ENCODE data around the gene ATP12A. TPM values are rescaled to one million over a fixed set of nuclear protein-coding genes. Genes with fewer than 3 reads are reported as not detected.

The ATP12A gene
- total RNA-seq, 1 experiment from 2014 or later = 0.40 TPM

- Mint-ChIP-seq H3K36me3 (ENCODE audit: insufficient read depth, unreplicated experiment) (no peaks in the 10 kb centered on the region), H3K27me3 (ENCODE audit: unreplicated experiment) (no peaks in the 10 kb centered on the region), H3K4me3 (ENCODE audit: low read depth, unreplicated experiment) (no peak overlapping the region), H3K9me3 (ENCODE audit: low read depth, unreplicated experiment) (no peaks in the 10 kb centered on the region), H3K27ac (ENCODE audit: unreplicated experiment) (no peak overlapping the region), H3K4me1 (ENCODE audit: low read depth, unreplicated experiment) (peaks cover 15% of the 10 kb centered on the region)
- CTCF ChIA-PET = no interaction called here
- DNase-seq = no peak
- intact Hi-C loops (cut with micrococcal nuclease; ENCODE audit: unreplicated experiment) = no loop called here
- BruUV-seq (replicated peaks) = no TSS peak
- TF ChIP-seq, protein P1, sequence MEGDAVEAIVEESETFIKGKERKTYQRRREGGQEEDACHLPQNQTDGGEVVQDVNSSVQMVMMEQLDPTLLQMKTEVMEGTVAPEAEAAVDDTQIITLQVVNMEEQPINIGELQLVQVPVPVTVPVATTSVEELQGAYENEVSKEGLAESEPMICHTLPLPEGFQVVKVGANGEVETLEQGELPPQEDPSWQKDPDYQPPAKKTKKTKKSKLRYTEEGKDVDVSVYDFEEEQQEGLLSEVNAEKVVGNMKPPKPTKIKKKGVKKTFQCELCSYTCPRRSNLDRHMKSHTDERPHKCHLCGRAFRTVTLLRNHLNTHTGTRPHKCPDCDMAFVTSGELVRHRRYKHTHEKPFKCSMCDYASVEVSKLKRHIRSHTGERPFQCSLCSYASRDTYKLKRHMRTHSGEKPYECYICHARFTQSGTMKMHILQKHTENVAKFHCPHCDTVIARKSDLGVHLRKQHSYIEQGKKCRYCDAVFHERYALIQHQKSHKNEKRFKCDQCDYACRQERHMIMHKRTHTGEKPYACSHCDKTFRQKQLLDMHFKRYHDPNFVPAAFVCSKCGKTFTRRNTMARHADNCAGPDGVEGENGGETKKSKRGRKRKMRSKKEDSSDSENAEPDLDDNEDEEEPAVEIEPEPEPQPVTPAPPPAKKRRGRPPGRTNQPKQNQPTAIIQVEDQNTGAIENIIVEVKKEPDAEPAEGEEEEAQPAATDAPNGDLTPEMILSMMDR (IDR thresholded peaks at IDR 0.05; ENCODE audit: unreplicated experiment) = no peak
Observed at GRCh38 chr13:24632382-24633121, 47.7 kb upstream of the ATP12A start.

DNA sequence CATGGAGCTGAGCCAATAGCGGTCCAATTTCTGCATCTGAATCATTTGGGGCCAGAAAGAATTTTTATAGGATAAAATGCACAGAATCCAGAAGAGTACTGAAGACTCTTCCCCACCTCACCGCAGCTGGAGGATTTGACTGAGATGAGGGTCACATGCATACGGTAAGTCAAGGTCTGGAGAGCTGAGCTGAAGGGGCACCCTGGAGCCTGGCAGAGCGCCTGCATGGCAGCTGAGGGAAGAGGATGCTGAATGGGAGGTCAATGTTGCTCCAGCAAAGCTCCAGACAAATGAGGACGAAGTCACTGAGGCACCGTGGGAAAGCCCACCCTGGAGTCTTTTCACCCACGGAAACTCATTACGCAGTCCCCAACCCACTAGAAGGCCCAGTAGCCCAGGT lies 43.4 kb upstream of the ATP12A start:
- no TSS peak for BruUV-seq (replicated peaks)
- no peaks in the 10 kb centered on the region for H3K27me3 Mint-ChIP-seq (ENCODE audit: unreplicated experiment)

GRCh38 chr13:24638096-24638495 lies 42.1 kb upstream of the ATP12A start:
- Mint-ChIP-seq H3K36me3 (ENCODE audit: insufficient read depth, unreplicated experiment) (no peaks in the 10 kb centered on the region), H3K27ac (ENCODE audit: unreplicated experiment) (no peak overlapping the region), H3K4me1 (ENCODE audit: low read depth, unreplicated experiment) (no peaks in the 10 kb centered on the region), H3K27me3 (ENCODE audit: unreplicated experiment) (no peaks in the 10 kb centered on the region), H3K9me3 (ENCODE audit: low read depth, unreplicated experiment) (no peaks in the 10 kb centered on the region), H3K4me3 (ENCODE audit: low read depth, unreplicated experiment) (no peak overlapping the region)
- no peak for DNase-seq
- CTCF ChIA-PET = no interaction called here
- no TSS peak for BruUV-seq (replicated peaks)
- intact Hi-C loops (cut with micrococcal nuclease; ENCODE audit: unreplicated experiment) = no loop called here
- TF ChIP-seq, protein P1 (IDR thresholded peaks at IDR 0.05; ENCODE audit: unreplicated experiment) = no peak

More for the DNA sequence above, 43.4 kb upstream of the ATP12A start:
- no peak for DNase-seq
- TF ChIP-seq, protein P1 (IDR thresholded peaks at IDR 0.05; ENCODE audit: unreplicated experiment) = no peak
- Mint-ChIP-seq H3K27ac (ENCODE audit: unreplicated experiment) (no peak overlapping the region), H3K9me3 (ENCODE audit: low read depth, unreplicated experiment) (no peaks in the 10 kb centered on the region), H3K4me3 (ENCODE audit: low read depth, unreplicated experiment) (no peak overlapping the region), H3K4me1 (ENCODE audit: low read depth, unreplicated experiment) (no peaks in the 10 kb centered on the region), H3K36me3 (ENCODE audit: insufficient read depth, unreplicated experiment) (no peaks in the 10 kb centered on the region)
- intact Hi-C loops (cut with micrococcal nuclease; ENCODE audit: unreplicated experiment) = no loop called here
- CTCF ChIA-PET = no interaction called here

GRCh38 chr13:24640752-24641151 lies 39.5 kb upstream of the ATP12A start:
- CTCF ChIA-PET = no interaction called here
- Mint-ChIP-seq H3K27ac (ENCODE audit: unreplicated experiment) (no peak overlapping the region), H3K4me3 (ENCODE audit: low read depth, unreplicated experiment) (no peak overlapping the region), H3K4me1 (ENCODE audit: low read depth, unreplicated experiment) (no peaks in the 10 kb centered on the region), H3K36me3 (ENCODE audit: insufficient read depth, unreplicated experiment) (no peaks in the 10 kb centered on the region), H3K9me3 (ENCODE audit: low read depth, unreplicated experiment) (no peaks in the 10 kb centered on the region), H3K27me3 (ENCODE audit: unreplicated experiment) (no peaks in the 10 kb centered on the region)
- intact Hi-C loops (cut with micrococcal nuclease; ENCODE audit: unreplicated experiment) = no loop called here
- BruUV-seq (replicated peaks) = no TSS peak
- DNase-seq = no peak
- TF ChIP-seq, protein P1 (IDR thresholded peaks at IDR 0.05; ENCODE audit: unreplicated experiment) = no peak
